ENCODE data around the gene RASSF5.

DNA sequence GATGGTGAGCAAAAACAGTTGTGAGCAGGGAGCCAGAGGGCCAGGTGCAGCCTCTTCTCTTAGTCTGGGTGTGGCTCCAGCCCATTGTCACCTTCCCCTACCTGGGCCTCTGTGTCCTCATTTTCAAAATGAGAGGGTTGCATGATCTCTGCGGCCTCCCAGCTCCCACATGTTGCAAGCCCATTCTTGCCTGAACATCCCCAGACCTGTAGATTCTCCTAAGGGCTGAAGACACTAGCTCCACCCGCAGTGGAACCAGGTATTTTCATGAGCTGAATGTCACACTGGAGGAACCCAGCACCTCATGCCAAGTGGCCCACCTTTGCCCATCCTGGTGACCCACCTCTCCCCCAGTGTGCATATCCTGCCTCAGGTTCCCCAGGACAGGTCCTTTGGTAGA lies 24.7 kb upstream of the RASSF5 start:
- TF ChIP-seq EP300 (IDR thresholded peaks at IDR 0.05) (no peak), EHMT2 (IDR thresholded peaks at IDR 0.05; ENCODE audit: low read depth) (no peak), POLR2A (IDR thresholded peaks at IDR 0.05; ENCODE audit: low read length) (no peak), KDM1A (IDR thresholded peaks at IDR 0.05; ENCODE audit: low read depth) (no peak), SMC3 (IDR thresholded peaks at IDR 0.05) (no peak), ZFP36 (IDR thresholded peaks at IDR 0.05; ENCODE audit: borderline replicate concordance, partially characterized antibody) (no peak)
- TF ChIP-seq, protein P1, sequence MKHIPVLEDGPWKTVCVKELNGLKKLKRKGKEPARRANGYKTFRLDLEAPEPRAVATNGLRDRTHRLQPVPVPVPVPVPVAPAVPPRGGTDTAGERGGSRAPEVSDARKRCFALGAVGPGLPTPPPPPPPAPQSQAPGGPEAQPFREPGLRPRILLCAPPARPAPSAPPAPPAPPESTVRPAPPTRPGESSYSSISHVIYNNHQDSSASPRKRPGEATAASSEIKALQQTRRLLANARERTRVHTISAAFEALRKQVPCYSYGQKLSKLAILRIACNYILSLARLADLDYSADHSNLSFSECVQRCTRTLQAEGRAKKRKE (CRISPR knock-in tag; IDR thresholded peaks at IDR 0.05; ENCODE audit: low read depth), result no peak
- TF ChIP-seq, protein P2, sequence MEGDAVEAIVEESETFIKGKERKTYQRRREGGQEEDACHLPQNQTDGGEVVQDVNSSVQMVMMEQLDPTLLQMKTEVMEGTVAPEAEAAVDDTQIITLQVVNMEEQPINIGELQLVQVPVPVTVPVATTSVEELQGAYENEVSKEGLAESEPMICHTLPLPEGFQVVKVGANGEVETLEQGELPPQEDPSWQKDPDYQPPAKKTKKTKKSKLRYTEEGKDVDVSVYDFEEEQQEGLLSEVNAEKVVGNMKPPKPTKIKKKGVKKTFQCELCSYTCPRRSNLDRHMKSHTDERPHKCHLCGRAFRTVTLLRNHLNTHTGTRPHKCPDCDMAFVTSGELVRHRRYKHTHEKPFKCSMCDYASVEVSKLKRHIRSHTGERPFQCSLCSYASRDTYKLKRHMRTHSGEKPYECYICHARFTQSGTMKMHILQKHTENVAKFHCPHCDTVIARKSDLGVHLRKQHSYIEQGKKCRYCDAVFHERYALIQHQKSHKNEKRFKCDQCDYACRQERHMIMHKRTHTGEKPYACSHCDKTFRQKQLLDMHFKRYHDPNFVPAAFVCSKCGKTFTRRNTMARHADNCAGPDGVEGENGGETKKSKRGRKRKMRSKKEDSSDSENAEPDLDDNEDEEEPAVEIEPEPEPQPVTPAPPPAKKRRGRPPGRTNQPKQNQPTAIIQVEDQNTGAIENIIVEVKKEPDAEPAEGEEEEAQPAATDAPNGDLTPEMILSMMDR (IDR thresholded peaks at IDR 0.05), result no peak
- TF ChIP-seq, protein P3, sequence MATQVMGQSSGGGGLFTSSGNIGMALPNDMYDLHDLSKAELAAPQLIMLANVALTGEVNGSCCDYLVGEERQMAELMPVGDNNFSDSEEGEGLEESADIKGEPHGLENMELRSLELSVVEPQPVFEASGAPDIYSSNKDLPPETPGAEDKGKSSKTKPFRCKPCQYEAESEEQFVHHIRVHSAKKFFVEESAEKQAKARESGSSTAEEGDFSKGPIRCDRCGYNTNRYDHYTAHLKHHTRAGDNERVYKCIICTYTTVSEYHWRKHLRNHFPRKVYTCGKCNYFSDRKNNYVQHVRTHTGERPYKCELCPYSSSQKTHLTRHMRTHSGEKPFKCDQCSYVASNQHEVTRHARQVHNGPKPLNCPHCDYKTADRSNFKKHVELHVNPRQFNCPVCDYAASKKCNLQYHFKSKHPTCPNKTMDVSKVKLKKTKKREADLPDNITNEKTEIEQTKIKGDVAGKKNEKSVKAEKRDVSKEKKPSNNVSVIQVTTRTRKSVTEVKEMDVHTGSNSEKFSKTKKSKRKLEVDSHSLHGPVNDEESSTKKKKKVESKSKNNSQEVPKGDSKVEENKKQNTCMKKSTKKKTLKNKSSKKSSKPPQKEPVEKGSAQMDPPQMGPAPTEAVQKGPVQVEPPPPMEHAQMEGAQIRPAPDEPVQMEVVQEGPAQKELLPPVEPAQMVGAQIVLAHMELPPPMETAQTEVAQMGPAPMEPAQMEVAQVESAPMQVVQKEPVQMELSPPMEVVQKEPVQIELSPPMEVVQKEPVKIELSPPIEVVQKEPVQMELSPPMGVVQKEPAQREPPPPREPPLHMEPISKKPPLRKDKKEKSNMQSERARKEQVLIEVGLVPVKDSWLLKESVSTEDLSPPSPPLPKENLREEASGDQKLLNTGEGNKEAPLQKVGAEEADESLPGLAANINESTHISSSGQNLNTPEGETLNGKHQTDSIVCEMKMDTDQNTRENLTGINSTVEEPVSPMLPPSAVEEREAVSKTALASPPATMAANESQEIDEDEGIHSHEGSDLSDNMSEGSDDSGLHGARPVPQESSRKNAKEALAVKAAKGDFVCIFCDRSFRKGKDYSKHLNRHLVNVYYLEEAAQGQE (IDR thresholded peaks at IDR 0.05), result no peak
- TF ChIP-seq, protein P4, sequence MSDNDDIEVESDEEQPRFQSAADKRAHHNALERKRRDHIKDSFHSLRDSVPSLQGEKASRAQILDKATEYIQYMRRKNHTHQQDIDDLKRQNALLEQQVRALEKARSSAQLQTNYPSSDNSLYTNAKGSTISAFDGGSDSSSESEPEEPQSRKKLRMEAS (IDR thresholded peaks at IDR 0.05), result no peak
- TF ChIP-seq, protein P5, sequence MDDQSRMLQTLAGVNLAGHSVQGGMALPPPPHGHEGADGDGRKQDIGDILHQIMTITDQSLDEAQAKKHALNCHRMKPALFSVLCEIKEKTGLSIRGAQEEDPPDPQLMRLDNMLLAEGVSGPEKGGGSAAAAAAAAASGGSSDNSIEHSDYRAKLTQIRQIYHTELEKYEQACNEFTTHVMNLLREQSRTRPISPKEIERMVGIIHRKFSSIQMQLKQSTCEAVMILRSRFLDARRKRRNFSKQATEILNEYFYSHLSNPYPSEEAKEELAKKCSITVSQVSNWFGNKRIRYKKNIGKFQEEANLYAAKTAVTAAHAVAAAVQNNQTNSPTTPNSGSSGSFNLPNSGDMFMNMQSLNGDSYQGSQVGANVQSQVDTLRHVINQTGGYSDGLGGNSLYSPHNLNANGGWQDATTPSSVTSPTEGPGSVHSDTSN (IDR thresholded peaks at IDR 0.05), result no peak
